Measurements from ENCODE around the gene EFCAB7. TPM values are rescaled to one million over a fixed set of nuclear protein-coding genes. Genes with fewer than 3 reads are reported as not detected.

EFCAB7 gene
- total and polyA plus RNA-seq, 2 of the 13 experiments (the other 11 are each of a cell fraction or from before 2014, with no cell fraction given), result 1.7 to 5.4 TPM

GRCh38 chr1:63593886-63594605, 70.7 kb downstream of the EFCAB7 start (continued):
- TF ChIP-seq E2F5 (CRISPR knock-in tag; conservative IDR thresholded peaks at IDR 0.05) (0 out of 2 replicates have a peak, but pooled peaks have one; percentile 2), SMARCC2 (IDR thresholded peaks at IDR 0.05) (no peak), ZNF644 (CRISPR knock-in tag; IDR thresholded peaks at IDR 0.05; ENCODE audit: low read depth) (no peak), KAT8 (CRISPR knock-in tag; IDR thresholded peaks at IDR 0.05) (no peak), ZNF3 (CRISPR knock-in tag; IDR thresholded peaks at IDR 0.05) (no peak), ZNF549 (CRISPR knock-in tag; IDR thresholded peaks at IDR 0.05) (no peak), CBFB (CRISPR knock-in tag; IDR thresholded peaks at IDR 0.05) (no peak), NCOR1 (IDR thresholded peaks at IDR 0.05; ENCODE audit: borderline replicate concordance, low read length) (no peak), KAT7 (CRISPR knock-in tag; IDR thresholded peaks at IDR 0.05; ENCODE audit: borderline replicate concordance) (peak; percentile 78; the same call in 1 of the 2 replicates), ZNF768 (CRISPR knock-in tag; IDR thresholded peaks at IDR 0.05) (no peak; the same call in 1 of the 2 replicates), ZNF263 (CRISPR knock-in tag; IDR thresholded peaks at IDR 0.05) (peak; percentile 2; the same call in 1 of the 2 replicates), BHLHE40 (IDR thresholded peaks at IDR 0.05; ENCODE audit: low read length) (no peak), CENPBD1 (CRISPR knock-in tag; IDR thresholded peaks at IDR 0.05; ENCODE audit: borderline replicate concordance, low read depth) (no peak), LRRFIP1 (CRISPR knock-in tag; conservative IDR thresholded peaks at IDR 0.05) (no peak), ZBTB37 (CRISPR knock-in tag; IDR thresholded peaks at IDR 0.05) (0 out of 2 replicates have a peak, but pooled peaks have one; percentile 32), EEA1 (CRISPR knock-in tag; IDR thresholded peaks at IDR 0.05; ENCODE audit: borderline replicate concordance) (no peak), NFE2L1 (CRISPR knock-in tag; IDR thresholded peaks at IDR 0.05; ENCODE audit: borderline replicate concordance) (no peak), JUN (CRISPR knock-in tag; IDR thresholded peaks at IDR 0.05) (no peak), TCF12 (IDR thresholded peaks at IDR 0.05) (no peak), TCF12 (CRISPR knock-in tag; IDR thresholded peaks at IDR 0.05) (no peak), ZFX (CRISPR knock-in tag; IDR thresholded peaks at IDR 0.05; ENCODE audit: low read depth) (no peak), TMF1 (CRISPR knock-in tag; IDR thresholded peaks at IDR 0.05; ENCODE audit: low read depth) (no peak), ZBTB33 (CRISPR knock-in tag; IDR thresholded peaks at IDR 0.05) (no peak), ZNF563 (CRISPR knock-in tag; IDR thresholded peaks at IDR 0.05) (no peak; the same call in 1 of the 2 replicates)
